ENCODE results near the gene C6orf141.

The C6orf141 gene

GRCh38 chr6:49550492-49551077, at the start of gene C6orf141:
C6orf141 (plus strand) TSS chr6:49550668; CDS start chr6:49550793, 125 bp downstream.
- peak in 1 of 14 donors; percentile 2 for DNase-seq

DNA sequence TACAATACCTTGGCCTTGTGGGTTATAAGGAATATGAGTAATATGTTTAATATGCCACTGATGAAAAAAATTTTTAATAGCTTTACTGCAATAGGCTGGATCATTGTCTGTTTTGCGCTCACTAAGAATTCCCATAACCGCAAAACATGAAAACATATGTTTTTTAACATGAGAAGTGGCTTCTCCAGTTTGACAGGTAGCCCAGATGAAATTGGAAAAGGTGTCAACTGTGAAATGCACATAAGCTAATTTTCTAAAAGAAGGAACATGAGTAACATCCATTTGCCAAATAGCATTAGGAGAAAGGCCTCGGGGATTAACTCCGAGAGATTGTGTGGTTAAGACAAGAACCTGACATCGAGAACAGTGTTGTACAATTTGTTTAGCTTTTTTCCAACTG, 45.8 kb upstream of the C6orf141 start:
- no peak for DNase-seq

- DNase-seq, result no peak
These were observed 43.8 kb upstream of the C6orf141 start for GRCh38 chr6:49506569-49507111.

DNA sequence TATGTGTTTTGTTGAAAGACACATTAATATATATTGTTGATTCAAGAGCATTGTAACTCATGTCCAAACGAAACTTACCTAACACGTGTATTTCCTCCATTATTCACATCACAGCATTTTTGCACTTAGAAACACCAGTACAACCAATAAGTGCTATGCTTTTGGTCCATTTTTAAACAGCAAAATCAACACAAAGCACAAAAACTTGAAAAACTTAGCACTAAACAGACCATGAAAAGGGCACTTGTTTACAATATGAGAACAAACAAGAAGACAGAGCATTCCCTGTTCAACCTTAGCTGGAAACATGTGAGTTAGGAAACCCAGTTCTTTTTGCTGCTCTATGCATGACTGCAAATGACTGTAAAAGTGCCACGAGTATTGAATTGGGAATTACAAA, 41.1 kb upstream of the C6orf141 start:
- DNase-seq, result no peak

GRCh38 chr6:49513153-49513989, 37.1 kb upstream of the C6orf141 start:
- DNase-seq, result no peak

GRCh38 chr6:49514571-49515484, 35.6 kb upstream of the C6orf141 start:
- no peak for DNase-seq

GRCh38 chr6:49515485-49516146, 34.9 kb upstream of the C6orf141 start:
- no peak for DNase-seq

DNA sequence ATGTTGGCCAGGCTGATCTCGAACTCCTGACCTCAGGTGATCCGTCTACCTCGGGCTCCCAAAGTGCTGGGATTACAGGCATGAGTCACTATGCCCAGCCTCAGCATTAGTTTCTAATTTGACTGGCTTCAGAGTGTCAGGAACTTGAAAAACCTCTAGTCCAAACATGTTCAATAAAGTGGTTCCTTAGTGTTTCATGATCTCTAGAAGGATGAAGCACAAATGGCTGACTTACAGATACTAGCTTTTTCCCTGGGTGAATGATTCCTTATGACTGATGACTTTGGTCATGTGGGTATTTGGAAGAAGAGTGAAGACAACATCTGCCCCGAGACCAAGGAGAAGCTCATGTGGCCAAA, 34.3 kb upstream of the C6orf141 start:
- DNase-seq, result no peak

DNA sequence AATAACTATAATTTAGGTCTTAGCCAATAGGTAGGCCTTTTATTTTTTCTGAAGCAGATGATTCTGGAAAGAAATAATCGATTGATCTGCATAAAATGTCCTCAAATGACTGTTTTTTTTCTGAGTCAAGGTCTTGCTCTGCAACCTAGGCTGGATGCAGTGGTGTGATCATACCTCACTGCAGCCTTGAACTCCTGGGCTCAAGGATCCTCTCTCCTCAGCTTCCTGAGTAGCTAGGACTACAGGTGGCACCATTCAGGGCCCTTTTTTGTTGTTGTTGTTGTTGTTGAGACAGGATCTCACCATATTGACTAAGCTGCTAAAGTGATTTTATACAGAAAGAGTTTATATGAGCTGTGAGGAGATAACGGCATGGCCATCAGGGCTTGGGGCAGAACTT, 32.5 kb upstream of the C6orf141 start:
- DNase-seq, result no peak

- no peak for DNase-seq
These were observed 30.8 kb upstream of the C6orf141 start for GRCh38 chr6:49519660-49520059.

GRCh38 chr6:49522710-49523593, 27.5 kb upstream of the C6orf141 start:
- no peak for DNase-seq

GRCh38 chr6:49523901-49524300, 26.6 kb upstream of the C6orf141 start:
- no peak for DNase-seq

- no peak for DNase-seq
These were observed 25.9 kb upstream of the C6orf141 start for GRCh38 chr6:49524541-49524940.

- DNase-seq, result no peak
These were observed 23.9 kb upstream of the C6orf141 start for GRCh38 chr6:49526598-49526997.

- DNase-seq, result no peak
These were observed 23.1 kb upstream of the C6orf141 start for GRCh38 chr6:49527320-49527719.

DNA sequence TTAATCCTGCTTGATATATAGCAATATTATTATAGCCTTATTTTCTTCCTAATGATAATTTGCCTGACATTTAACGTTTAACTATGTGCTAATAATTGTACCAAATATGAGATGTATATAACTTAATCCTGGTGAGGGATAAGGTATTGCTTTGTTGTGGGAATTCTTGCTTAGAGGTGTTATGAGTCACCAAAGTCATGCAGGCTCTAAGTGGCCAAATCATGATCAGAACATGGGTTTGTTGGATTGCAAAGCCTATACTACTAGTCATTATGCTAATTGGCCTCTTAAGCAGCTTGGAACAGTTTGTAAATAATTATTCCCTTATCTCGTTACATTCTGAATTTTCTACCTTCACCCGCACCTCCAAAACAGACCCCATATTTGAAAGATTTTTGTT, 21.9 kb upstream of the C6orf141 start:
- DNase-seq, result no peak

GRCh38 chr6:49530141-49530776, 20.2 kb upstream of the C6orf141 start:
- no peak for DNase-seq

GRCh38 chr6:49531774-49532569, 18.5 kb upstream of the C6orf141 start:
- no peak for DNase-seq

DNA sequence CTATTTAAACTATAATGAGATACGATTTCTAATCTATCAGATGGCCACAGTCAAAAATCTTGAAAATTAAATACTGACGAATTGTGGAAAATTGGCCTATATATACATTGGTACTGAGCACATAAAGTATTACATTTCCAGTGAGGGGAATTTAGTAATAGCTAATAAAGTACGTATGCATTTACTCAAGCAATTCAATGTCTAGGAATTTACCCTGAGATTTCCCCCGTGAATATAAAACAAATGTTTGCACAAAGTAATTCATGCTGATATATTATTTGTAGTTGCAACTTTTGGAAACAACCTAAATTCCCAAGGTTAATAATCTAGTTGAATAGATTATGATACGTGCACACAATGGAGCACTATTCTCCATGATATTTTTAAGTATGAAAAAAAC, 14.7 kb upstream of the C6orf141 start:
- DNase-seq, result no peak

DNA sequence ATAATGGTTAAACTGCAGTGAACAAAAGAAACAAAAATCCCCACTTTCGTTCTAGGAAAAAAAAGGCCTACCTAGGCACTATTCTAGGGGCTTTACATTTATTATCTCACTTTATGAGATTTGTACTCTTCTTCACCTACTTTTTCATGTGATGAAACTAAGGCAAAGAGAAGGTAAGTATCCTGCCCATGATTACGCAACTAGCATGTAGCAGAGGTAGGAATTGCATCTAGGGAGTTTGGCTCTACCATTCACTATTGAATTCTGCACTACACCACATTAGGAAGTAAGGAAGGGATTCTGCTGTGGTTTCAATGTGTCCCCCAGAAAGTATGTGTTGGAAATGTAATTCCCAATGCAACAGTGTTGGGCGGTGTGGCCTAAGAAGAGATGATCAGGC, 11.4 kb upstream of the C6orf141 start:
- no peak for DNase-seq
